HepG2 (cell line): Measurements from ENCODE around the gene DNM1L. TPM values are rescaled to one million over a fixed set of nuclear protein-coding genes. Genes with fewer than 3 reads are reported as not detected.
A peak's percentile ranks its signal among the peaks of the same experiment; 100 is the strongest.

ENCODE experiments used
- AHR ChIP-seq: IDR thresholded peaks from 2 replicates; pipeline ENCODE4 v1.6.1; 2018; ENCODE audit warnings: missing genetic modification reagents, missing compliant biosample characterization
- FOXK1 ChIP-seq: sonication (generic); formaldehyde crosslinking; IDR thresholded peaks from 2 replicates; pipeline ENCODE4 v1.4.0; 2020; ENCODE audit warnings: low read depth, missing genetic modification reagents, borderline replicate concordance
- HCFC1 ChIP-seq: fragments of 150-350 bp; IDR thresholded peaks from 2 replicates; pipeline ENCODE4 v1.6.1; 2014; ENCODE audit warnings: low read depth, low read length
- IRF9 ChIP-seq: sonication (generic); formaldehyde crosslinking; IDR thresholded peaks from 2 replicates; pipeline ENCODE4 v1.8.0; 2022; ENCODE audit warnings: missing genetic modification reagents, mild to moderate bottlenecking, borderline replicate concordance
- KLF11 ChIP-seq: IDR thresholded peaks from 2 replicates; pipeline ENCODE4 v1.6.1; 2016; ENCODE audit warnings: missing compliant biosample characterization
- NBN ChIP-seq: fragments of 450-650 bp; conservative IDR thresholded peaks from 2 replicates; pipeline ENCODE4 v1.6.1; 2017
- PAWR ChIP-seq: sonication (generic); formaldehyde crosslinking; IDR thresholded peaks from 2 replicates; pipeline ENCODE4 v1.4.0; 2020; ENCODE audit warnings: missing genetic modification reagents, mild to moderate bottlenecking, borderline replicate concordance
- PBX3 ChIP-seq: sonication (generic); formaldehyde crosslinking; IDR thresholded peaks from 2 replicates; pipeline ENCODE4 v1.8.1; 2023; ENCODE audit warnings: missing genetic modification reagents, inconsistent platforms, borderline replicate concordance
- ZBTB2 ChIP-seq: sonication (generic); formaldehyde crosslinking; IDR thresholded peaks from 2 replicates; pipeline ENCODE4 v1.8.0; 2022; ENCODE audit warnings: low read depth, missing genetic modification reagents
- ZBTB39 ChIP-seq: sonication (generic); formaldehyde crosslinking; IDR thresholded peaks from 2 replicates; pipeline ENCODE4 v1.5.0; 2020; ENCODE audit warnings: missing genetic modification reagents
- ZNF121 ChIP-seq: sonication (generic); formaldehyde crosslinking; IDR thresholded peaks from 2 replicates; pipeline ENCODE4 v1.5.0; 2020; ENCODE audit warnings: mild to moderate bottlenecking, missing genetic modification reagents
- ZNF605 ChIP-seq: sonication (generic); formaldehyde crosslinking; IDR thresholded peaks from 2 replicates; pipeline ENCODE4 v1.8.0; 2022; ENCODE audit warnings: mild to moderate bottlenecking, missing genetic modification reagents
- polyA plus RNA-seq, 8 experiments: library from polyadenylated mRNA; depleted of rRNA in 3 of 8; stranded (reverse) in 7 of 8; unstranded in 1 of 8; fragments of >200 nt; fragmentation: Illumina TruSeq in 4 of 8; extraction: Trizol in 4 of 8; gene quantifications; 2 replicates each; pipeline versions ENCODE4 v1.2.1 to v1.2.3, GENCODE V29; 2011 to 2016; ENCODE audit warnings: low read depth in 4 of 8, missing spikeins in 1 of 8, mixed read lengths in 1 of 8; ENCODE audit not compliant: insufficient read depth in 1 of 8
- total RNA-seq, 5 experiments: library from RNA; depleted of rRNA; stranded (reverse); fragments of >200 nt; fragmentation: Illumina TruSeq; extraction: Trizol; gene quantifications; 2 replicates each; pipeline ENCODE4 v1.2.3, GENCODE V29; 2016; ENCODE audit warnings: low read depth in 1 of 5
- TF ChIP-seq, protein P1 (sequence below): sonication (generic); formaldehyde crosslinking; IDR thresholded peaks from 2 replicates; pipeline ENCODE4 v1.8.1; 2022; ENCODE audit warnings: mild to moderate bottlenecking, missing genetic modification reagents
- TF ChIP-seq, protein P2 (sequence below): sonication (generic); formaldehyde crosslinking; IDR thresholded peaks from 2 replicates; pipeline ENCODE4 v1.4.0; 2020; ENCODE audit warnings: low read depth, mild to moderate bottlenecking, missing genetic modification reagents
- TF ChIP-seq, protein P3 (sequence below): sonication (generic); formaldehyde crosslinking; IDR thresholded peaks from 2 replicates; pipeline ENCODE4 v1.5.0; 2020; ENCODE audit warnings: missing genetic modification reagents

Gene DNM1L
- total and polyA plus RNA-seq, 2 of the 13 experiments (the other 11 are each of a cell fraction or from before 2014, with no cell fraction given): 35.9 to 65.8 TPM

GRCh38 chr12:32679091-32679919, at the start of gene DNM1L (continued):
- TF ChIP-seq ZNF121 (peak; percentile 61; the same call in 1 of the 2 replicates), NBN (no peak), HCFC1 (peak; percentile 96), ZBTB2 (peak; percentile 60), ZBTB39 (no peak), KLF11 (CRISPR knock-in tag) (peak; percentile 68; the same call in 1 of the 2 replicates), FOXK1 (CRISPR knock-in tag) (peak; percentile 41; the same call in 1 of the 2 replicates), ZNF605 (CRISPR knock-in tag) (peak; percentile 84; the same call in 1 of the 2 replicates), PAWR (CRISPR knock-in tag) (peak; percentile 93; the same call in 1 of the 2 replicates), IRF9 (CRISPR knock-in tag) (peak; percentile 62; the same call in 1 of the 2 replicates), PBX3 (no peak), AHR (no peak)
- TF ChIP-seq, protein P1, sequence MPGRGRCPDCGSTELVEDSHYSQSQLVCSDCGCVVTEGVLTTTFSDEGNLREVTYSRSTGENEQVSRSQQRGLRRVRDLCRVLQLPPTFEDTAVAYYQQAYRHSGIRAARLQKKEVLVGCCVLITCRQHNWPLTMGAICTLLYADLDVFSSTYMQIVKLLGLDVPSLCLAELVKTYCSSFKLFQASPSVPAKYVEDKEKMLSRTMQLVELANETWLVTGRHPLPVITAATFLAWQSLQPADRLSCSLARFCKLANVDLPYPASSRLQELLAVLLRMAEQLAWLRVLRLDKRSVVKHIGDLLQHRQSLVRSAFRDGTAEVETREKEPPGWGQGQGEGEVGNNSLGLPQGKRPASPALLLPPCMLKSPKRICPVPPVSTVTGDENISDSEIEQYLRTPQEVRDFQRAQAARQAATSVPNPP (CRISPR knock-in tag): peak; percentile 81
- TF ChIP-seq, protein P2, sequence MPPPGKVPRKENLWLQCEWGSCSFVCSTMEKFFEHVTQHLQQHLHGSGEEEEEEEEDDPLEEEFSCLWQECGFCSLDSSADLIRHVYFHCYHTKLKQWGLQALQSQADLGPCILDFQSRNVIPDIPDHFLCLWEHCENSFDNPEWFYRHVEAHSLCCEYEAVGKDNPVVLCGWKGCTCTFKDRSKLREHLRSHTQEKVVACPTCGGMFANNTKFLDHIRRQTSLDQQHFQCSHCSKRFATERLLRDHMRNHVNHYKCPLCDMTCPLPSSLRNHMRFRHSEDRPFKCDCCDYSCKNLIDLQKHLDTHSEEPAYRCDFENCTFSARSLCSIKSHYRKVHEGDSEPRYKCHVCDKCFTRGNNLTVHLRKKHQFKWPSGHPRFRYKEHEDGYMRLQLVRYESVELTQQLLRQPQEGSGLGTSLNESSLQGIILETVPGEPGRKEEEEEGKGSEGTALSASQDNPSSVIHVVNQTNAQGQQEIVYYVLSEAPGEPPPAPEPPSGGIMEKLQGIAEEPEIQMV (CRISPR knock-in tag): peak; percentile 77
- TF ChIP-seq, protein P3, sequence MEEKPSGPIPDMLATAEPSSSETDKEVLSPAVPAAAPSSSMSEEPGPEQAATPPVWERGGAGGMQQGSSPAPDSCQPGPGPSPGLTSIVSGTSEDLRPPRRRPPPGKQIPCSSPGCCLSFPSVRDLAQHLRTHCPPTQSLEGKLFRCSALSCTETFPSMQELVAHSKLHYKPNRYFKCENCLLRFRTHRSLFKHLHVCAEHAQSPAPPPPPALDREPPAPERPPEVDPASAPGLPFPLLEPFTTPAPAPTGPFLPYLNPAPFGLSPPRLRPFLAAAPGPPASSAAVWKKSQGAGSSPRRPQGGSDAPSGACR (CRISPR knock-in tag): peak; percentile 91
